ENCODE results near the gene AMOTL1. TPM values are rescaled to one million over a fixed set of nuclear protein-coding genes. Genes with fewer than 3 reads are reported as not detected.

AMOTL1 gene
- total RNA-seq, 1 donor from 2014 or later = 45.8 TPM

- no peak overlapping the region for H3K4me3 Mint-ChIP-seq (ENCODE audit: low read depth)
- H3K4me1 Mint-ChIP-seq (ENCODE audit: low read depth) = peaks cover 25% of the 10 kb centered on the region
- peak; percentile 27 for DNase-seq (ENCODE audit: low spot score, unreplicated experiment)
- peaks cover 1% of the 10 kb centered on the region for H3K36me3 Mint-ChIP-seq (ENCODE audit: insufficient read depth)
- H3K27me3 Mint-ChIP-seq = peaks cover 5% of the 10 kb centered on the region
- H3K27ac Mint-ChIP-seq = peak overlapping the region; percentile 95
- TF ChIP-seq CTCF (IDR thresholded peaks at IDR 0.05; ENCODE audit: unreplicated experiment) = no peak
- H3K9me3 Mint-ChIP-seq (ENCODE audit: low read depth) = peaks cover 4% of the 10 kb centered on the region
Observed at GRCh38 chr11:94768602-94769541, 716 bp downstream of the AMOTL1 start.

- Mint-ChIP-seq H3K4me1 (ENCODE audit: low read depth) (peaks cover 25% of the 10 kb centered on the region), H3K4me3 (ENCODE audit: low read depth) (no peak overlapping the region)
Observed at GRCh38 chr11:94769880-94770279, 1.7 kb downstream of the AMOTL1 start.

GRCh38 chr11:94770563-94771120, 2.5 kb downstream of the AMOTL1 start:
- peaks cover 4% of the 10 kb centered on the region for H3K9me3 Mint-ChIP-seq (ENCODE audit: low read depth)
- H3K27ac Mint-ChIP-seq = no peak overlapping the region
- no peak overlapping the region for H3K4me3 Mint-ChIP-seq (ENCODE audit: low read depth)
- peaks cover 25% of the 10 kb centered on the region for H3K4me1 Mint-ChIP-seq (ENCODE audit: low read depth)
- peaks cover 1% of the 10 kb centered on the region for H3K36me3 Mint-ChIP-seq (ENCODE audit: insufficient read depth)
- no peaks in the 10 kb centered on the region for H3K27me3 Mint-ChIP-seq
- no peak for TF ChIP-seq CTCF (IDR thresholded peaks at IDR 0.05; ENCODE audit: unreplicated experiment)
- DNase-seq (ENCODE audit: low spot score, unreplicated experiment) = no peak

More at GRCh38 chr11:94769880-94770279, 1.7 kb downstream of the AMOTL1 start:
- no peak for TF ChIP-seq CTCF (IDR thresholded peaks at IDR 0.05; ENCODE audit: unreplicated experiment)
- DNase-seq (ENCODE audit: low spot score, unreplicated experiment) = no peak
- H3K9me3 Mint-ChIP-seq (ENCODE audit: low read depth) = peaks cover 4% of the 10 kb centered on the region
- H3K27ac Mint-ChIP-seq = peak overlapping the region; percentile 95
- peaks cover 1% of the 10 kb centered on the region for H3K36me3 Mint-ChIP-seq (ENCODE audit: insufficient read depth)
- no peaks in the 10 kb centered on the region for H3K27me3 Mint-ChIP-seq

DNA sequence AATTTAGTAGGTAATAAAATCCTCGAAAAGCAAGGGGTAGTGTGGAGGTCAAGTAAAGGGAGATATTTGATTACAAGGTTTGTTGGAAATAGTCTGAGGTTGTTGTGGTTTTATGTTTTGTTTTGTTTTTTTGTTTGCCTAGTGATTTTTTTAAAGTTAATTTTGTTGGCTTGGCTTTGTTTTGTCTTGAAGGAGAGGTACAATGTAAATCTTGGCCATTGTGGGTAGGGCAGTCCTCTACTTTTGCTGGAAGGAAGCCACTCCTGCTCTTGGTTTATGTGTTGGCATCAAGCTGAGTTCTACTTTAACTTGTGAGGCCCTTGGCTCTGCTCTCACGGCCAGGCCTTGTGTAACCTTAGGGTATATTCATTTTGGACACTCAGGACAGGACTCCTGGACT, 3.2 kb downstream of the AMOTL1 start:
- TF ChIP-seq CTCF (IDR thresholded peaks at IDR 0.05; ENCODE audit: unreplicated experiment) = no peak
- H3K27ac Mint-ChIP-seq = no peak overlapping the region

GRCh38 chr11:94771951-94772350, 3.8 kb downstream of the AMOTL1 start:
- TF ChIP-seq CTCF (IDR thresholded peaks at IDR 0.05; ENCODE audit: unreplicated experiment) = no peak
- no peak overlapping the region for H3K4me3 Mint-ChIP-seq (ENCODE audit: low read depth)
- peaks cover 4% of the 10 kb centered on the region for H3K9me3 Mint-ChIP-seq (ENCODE audit: low read depth)
- DNase-seq (ENCODE audit: low spot score, unreplicated experiment) = no peak
- H3K27ac Mint-ChIP-seq = no peak overlapping the region
- no peaks in the 10 kb centered on the region for H3K27me3 Mint-ChIP-seq
- peaks cover 36% of the 10 kb centered on the region for H3K4me1 Mint-ChIP-seq (ENCODE audit: low read depth)
- H3K36me3 Mint-ChIP-seq (ENCODE audit: insufficient read depth) = peaks cover 1% of the 10 kb centered on the region

More for the DNA sequence above, 3.2 kb downstream of the AMOTL1 start:
- Mint-ChIP-seq H3K4me3 (ENCODE audit: low read depth) (no peak overlapping the region), H3K36me3 (ENCODE audit: insufficient read depth) (peaks cover 1% of the 10 kb centered on the region), H3K4me1 (ENCODE audit: low read depth) (peaks cover 30% of the 10 kb centered on the region), H3K9me3 (ENCODE audit: low read depth) (peaks cover 4% of the 10 kb centered on the region), H3K27me3 (no peaks in the 10 kb centered on the region)
- DNase-seq (ENCODE audit: low spot score, unreplicated experiment) = no peak
